Left renal pelvis (tissue), 4 donors: ENCODE results near the gene AK4. TPM values are rescaled to one million over a fixed set of nuclear protein-coding genes. Genes with fewer than 3 reads are reported as not detected.
"Not testable (repeated sequence)": the region's sequence is repeated elsewhere in the genome, so short reads cannot be mapped to it uniquely, and the experiment has no call there.

Source experiments
- DNase-seq, 4 donors: peaks; one replicate each; pipeline ENCODE4 v3.0.0-alpha.2; 2013; ENCODE audit warnings: low read depth in 4 of 4, low spot score in 3 of 4
- polyA plus RNA-seq, 4 donors: library from polyadenylated mRNA; unstranded; fragments of 120-200 nt; gene quantifications; one replicate each; pipeline ENCODE4 v1.2.1, GENCODE V29; 2013; ENCODE audit not compliant: insufficient read length in 4 of 4

AK4 gene
- polyA plus RNA-seq, 4 donors, result 7.0 to 60.6 (median 44.0) TPM

DNA sequence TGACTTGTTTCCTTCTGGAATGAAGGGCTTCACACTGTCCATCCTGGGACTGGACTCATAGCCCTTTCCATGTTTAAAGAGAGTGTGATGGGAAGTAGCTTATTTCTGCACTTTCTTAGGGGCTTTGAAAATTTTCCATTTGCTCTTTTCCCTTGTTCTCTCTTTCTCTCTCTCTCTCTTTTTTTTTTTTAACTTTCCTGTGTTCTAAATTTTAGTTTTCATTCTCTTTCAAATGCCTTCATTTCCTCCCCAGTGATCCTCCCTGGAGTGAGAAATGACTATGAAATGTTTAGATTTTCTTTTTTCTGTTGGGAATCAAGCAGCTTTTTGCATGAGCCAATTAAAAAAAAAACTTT lies 2.1 kb downstream of the AK4 start:
- DNase-seq, result no peak

DNA sequence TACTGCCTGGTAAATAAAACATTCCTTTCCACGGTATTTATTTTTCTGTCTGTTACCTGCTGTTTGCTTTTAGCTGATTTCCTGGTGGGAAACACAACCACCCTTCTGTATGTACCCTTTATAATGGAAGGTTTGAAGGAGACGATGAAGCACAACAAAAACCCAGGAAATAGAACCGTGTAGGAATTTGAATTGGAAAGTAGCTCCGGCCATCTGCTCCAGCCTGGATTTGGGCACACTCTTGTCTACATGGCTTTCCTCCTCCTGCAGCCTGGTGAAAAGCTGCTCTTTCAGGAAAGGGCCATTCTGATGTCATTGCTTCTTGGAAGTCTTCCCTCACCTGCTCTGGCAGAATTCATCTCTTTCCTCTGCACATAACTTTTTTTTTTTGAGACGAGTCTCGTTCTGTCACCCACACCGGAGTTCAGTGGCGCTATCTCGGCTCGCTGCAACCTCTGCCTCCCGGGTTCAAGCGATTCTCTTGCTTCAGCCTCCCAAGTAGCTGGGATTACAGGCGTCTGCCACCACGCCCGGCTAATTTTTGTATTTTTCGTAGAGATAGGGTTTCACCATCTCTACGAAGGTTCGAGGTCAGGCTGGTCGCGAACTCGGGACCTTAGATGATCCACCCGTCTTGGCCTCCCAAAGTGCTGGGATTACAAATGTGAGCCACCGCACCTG lies 2.7 kb downstream of the AK4 start:
- DNase-seq, result no peak

DNA sequence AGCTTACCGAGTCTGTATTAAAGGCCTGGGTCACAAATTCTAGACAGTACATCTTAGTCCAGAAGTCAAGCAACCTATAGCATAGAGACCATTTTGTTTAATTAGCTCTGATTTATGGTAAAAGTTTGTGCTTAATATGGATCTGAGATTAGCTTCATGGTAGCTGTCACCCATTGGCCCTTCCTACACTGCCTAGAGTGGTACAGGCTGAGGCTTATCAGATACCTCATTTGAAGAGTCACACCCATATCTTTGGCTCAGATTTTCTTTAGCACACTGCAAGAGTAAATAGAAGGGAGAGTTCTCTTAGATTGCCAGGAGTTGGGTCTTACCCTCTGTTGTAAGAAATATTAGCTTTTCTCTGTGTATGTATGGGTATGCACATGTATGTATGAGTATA lies 3.6 kb downstream of the AK4 start:
- DNase-seq, result no peak

DNA sequence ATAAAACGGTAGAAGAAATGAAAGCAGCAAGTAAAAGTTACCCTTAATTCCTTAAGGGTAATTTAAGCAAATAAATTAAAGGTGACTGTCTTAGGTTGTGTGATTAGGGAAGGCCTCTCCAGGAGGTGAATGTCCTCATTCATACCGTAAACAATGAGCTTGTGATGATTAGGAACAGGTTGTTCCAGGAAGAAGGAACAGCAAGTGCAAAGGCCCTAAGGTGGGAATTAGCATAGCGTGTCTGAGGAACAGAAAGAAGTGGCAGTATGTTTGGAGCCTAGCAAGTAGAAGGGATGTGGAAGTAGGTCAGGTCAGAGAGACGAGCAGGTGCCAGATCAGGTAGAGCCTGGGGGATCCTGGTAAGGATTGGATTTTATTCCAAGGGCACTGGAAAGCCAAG lies 5.6 kb downstream of the AK4 start:
- no peak for DNase-seq

DNA sequence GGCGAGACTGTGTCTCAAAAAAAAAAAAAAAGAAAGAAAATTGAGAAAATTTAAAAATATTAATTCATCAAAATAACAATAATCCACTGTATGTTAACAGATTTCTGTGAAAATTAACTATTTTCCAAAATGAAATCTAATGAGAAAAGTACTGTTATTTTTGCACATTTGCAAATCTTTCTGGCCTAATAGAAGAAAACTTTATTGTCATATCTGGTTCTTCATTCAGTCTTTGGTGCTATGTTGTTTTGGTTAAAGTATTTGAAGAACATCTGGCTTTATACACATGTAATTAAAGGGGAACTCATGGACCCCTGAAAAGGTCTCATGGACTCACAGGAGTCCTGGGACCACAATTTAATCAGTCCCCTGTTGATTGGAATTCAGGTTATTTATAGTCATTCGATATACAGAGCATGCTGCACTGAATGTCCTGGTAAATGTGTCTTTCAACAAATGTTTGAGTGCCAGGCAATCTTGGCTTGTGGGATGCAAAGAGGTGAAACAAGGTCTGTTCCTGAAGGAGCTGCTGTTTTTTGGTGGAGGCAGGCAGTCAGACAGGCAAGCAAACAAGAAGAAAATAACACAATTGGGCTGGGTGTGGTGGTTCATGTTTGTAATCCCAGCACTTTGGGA lies 9.0 kb downstream of the AK4 start:
- no peak for DNase-seq

DNA sequence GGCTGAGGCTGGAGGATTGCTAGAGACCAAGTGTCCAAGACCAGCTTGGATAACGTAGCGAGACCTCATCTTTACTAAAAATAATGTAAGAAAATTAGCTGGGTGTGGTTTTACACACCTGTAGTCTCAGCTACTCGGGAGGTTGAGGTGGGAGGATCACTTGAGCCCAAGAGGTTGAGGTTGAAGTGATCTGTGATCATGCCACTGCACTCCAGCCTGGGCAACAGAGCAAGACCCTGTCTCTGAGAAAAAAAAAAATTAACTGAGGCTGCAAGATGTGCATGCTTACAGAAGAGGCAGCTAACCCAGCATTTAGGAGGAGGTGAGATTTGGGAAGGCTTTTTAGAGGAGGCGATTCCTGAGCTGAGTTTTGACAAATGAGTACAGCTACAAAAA lies 9.5 kb downstream of the AK4 start:
- no peak for DNase-seq

DNA sequence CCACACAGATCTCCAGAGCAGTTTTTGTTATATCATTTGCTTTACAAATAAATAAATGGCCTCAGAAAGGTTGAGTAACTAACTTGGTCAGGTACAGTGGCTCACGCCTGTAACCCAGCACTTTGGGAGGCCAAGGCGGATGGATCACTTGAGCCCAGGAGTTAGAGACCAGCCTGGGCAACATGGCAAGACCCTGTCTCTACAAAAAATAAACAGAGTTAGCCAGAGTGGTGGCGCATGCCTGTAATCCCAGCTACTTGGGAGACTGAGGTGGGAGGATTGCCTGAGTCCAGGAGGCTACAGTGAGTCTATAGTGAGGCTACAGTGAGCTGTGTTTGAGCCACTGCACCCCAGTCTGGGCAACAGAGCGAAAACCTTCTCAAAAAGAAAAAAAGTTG lies 11.3 kb downstream of the AK4 start:
- not testable (repeated sequence) for DNase-seq

DNA sequence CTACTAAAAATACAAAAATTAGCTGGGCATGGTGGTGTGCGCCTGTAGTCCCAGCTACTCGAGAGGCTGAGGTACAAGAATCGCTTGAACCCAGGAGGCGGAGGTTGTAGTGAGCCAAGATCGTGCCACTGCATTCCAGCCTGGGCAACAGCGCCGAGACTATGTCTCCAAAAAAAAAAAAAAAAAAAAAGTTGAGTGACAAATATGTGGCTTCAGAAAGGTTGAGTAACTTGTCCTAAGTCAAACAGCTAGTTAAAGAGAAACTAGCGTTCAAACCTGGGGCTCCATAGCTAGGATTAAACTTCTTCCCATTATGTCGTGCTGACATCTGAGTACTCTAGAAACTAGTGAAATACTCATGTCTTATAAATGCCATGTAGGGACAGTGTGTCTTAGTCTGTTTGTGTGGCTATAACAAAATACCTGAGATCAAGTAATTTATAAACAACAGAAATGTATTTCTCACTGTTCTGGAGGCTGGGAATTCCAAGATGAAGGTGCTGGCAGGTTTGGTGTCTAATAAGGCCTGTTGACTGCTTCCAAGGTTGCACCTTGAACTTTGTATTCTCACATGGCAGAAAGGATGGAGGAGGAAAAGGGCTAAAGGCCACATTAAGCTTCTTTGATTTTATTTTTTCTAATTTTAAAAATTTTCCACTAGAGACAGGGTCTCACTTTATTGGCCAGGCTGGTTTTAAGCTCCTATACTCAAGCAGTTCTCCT lies 12.0 kb downstream of the AK4 start:
- no peak for DNase-seq

DNA sequence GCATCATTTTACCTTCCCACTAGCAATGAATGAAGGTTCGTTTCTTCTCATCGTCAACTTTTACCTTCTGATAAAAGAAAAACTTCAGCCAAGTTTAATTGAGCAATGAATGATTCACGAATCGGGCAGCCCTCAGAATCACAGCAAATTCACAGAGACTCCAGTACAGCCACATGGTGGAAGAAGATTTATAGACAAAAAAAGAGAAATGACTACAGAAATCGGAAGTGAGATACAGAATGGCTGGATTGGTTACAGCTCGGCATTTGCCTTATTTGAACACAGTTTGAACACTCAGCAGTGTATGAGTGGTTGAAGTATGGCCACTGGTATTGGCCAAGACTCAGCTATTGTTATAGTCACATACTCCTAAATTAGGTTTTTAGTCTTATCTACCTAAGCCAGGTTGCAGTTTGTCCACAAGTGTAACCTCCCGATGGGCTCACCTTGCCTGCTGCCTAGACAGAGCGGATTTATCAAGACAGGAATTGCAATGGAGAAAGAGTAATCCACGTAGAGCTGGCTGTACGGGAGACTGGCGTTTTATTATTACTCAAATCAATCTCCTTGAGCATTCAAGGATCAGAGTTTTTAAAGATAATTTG lies 15.3 kb downstream of the AK4 start:
- DNase-seq, result no peak

DNA sequence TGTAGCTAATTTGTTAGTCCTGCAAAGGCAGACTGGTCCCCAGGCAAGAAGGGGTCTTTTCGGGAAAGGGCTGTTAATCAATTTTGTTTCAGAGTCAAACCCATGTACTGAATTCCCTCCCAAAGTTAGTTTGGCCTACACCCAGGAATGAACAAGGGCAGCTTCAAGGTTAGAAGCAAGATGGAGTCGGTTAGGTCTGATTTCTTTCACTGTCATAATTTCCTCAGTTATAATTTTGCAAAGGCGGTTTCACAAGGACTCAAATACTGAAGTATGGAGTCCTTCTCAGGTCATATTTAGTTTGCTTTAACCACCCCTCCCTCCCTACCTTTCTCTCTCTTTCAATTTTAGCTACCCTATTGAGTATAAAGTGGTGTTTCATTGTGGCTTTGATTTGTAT lies 16.1 kb downstream of the AK4 start:
- not testable (repeated sequence) for DNase-seq

DNA sequence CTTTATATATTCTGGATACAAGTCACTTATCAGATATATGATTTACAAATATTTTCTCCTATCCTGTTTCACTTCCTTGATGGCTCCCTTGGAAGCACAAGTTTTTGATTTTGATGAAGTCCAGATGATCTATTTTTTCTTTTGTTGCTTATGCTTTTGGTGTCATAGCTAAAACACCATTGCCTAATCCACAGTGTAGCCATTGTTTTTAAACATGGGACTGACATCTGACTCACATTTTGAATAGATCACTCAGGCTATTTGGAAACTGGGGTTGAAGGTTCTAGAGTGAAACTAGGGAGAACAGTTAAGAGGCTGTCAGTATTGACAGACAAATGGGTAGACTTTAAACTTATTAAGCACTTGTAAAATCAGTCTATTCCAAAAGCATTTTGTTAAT lies 16.6 kb downstream of the AK4 start:
- DNase-seq, result no peak

DNA sequence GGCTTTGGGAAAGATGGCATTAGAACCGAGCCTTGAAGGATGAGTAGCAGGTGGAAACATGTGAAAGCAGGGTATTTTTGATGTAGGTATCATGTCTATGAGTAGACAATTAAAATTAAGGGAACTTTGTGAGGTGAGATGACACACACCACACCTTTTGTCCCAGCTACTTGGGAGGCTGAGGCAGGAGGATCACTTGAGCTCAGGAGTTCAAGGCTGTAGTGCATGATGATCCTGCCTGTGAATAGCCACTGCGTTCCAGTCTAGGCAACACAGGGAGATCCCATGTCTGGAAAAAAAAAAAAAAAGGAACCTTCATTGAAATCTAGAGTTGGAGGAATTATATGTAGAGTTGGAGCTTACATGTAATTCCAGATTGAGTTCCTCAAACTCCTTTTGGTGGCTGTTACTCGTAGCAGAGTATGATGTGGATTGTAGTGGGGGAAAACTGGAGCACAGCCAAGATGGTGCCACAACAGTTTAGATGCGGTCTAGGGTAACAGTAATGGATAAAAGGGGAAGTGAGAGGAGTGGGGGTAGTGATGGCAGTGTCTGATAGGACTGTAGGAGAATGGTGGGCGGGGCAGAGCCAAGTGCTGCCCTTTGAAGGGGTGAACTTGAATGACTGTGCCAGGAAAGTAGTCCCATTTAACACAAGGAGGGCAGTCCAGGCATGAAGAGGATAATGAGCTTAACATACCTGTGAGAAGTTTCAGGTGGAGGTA lies 17.4 kb downstream of the AK4 start:
- DNase-seq, result no peak

DNA sequence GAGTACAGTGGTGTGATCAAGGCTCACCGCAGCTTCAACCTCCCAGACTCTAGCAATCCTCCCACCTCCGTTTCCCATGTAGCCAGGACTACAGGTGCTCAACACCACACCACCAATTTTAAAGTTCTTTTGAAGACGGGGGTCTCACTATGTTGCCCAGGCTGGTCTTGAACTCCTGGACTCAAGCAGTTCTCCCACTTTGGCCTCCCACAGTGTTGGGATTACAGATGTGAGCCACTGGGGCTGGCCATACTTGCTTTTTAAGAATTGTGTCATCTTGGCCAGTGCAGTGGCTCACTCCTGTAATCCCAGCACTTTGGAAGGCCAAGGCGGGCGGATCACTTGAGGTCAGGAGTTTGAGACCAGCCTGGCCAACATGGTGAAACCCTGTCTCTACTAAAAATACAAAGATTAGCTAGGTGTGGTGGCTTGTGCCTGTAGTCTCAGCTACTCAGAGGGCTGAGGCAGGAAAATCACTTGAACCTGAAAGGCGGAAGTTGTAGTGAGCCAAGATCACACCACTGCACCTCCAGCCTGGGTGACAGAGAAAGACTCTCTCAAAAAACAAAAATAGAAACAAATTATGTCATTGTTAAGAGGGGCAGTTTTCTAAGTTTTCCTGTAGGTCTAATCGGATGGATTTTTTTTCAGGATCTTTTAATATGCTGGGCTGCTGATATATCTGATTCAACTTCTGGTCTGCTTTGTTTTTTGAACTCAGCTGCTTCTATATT lies 18.7 kb downstream of the AK4 start:
- DNase-seq, result no peak

DNA sequence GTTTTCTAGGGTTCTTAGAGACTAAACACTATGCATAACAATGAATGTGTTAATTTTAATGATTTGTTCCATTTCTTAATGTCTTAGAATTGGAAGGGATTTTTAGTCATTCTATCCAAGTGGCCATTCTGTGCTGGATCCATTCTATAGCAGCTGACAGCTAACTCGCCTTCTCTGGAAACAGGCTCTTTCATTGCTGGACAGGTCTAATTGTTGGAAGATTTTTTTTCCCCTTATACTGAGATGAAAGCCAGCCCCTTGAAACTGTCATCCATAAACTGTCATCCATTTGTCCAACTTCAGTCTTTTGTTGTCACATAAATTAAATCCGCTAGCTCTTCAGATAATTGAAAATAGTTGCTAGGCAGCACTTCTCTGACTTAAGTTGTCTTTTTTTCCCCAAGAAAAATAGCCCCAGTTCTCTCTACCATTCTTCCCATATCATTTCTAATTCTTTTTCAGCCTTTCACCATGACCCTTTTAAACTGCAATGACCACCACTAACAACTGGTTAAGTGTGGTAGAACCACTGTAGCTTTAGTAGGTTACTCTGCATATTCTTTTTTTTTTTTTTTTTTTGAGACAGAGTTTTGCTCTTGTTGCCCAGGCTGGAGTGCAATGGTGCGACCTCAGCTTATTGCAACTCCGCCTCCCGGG lies 19.7 kb downstream of the AK4 start:
- DNase-seq, result no peak

DNA sequence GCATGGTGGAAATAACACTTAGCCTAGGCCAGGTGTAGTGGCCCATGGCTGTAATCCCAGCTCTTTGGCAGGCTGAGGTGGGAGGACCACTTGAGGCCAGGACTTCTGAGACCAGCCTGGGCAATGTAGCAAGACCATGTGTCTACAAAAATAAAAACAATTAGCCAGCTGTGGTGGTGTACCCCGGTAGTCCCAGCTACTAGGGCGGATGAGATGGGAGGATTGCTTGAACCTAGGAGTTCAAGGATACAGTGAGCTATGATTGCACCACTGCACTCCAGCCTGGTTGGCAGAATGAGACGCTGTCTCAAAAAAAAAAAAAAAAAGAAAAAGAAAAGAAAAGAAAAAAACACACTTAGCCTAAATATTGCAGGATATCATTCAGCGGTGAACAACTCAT lies 20.9 kb downstream of the AK4 start:
- DNase-seq, result no peak

DNA sequence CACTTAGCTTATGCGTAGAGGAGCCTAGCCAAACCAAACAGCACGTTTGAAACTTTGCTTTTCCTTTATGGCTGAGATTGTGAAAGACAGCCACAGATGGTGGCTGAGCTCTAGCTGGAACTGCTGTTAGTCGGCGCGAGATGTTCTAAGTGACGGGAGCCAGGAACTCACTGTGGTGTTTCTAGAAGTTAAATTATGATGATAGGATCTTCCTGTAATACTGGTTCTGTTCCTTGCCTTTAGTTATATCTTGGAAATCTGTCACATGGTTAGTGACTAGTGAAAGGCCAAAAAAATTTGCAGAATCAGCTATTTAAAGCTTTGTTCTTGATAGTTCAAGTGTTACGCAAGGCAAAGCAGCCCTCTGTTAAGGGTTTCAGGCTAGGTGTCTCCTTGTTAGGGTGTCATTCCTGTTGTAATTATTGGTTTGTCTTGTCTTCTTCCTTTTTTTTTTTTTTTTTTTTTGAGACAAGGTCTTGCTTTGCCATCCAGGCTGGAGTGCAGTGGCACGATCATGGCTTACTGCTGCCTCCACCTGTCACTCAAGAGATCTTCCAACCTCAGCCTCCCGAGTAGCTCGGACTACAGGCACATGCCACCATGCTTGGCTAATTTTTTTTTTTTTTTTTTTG lies 22.6 kb downstream of the AK4 start:
- no peak for DNase-seq

DNA sequence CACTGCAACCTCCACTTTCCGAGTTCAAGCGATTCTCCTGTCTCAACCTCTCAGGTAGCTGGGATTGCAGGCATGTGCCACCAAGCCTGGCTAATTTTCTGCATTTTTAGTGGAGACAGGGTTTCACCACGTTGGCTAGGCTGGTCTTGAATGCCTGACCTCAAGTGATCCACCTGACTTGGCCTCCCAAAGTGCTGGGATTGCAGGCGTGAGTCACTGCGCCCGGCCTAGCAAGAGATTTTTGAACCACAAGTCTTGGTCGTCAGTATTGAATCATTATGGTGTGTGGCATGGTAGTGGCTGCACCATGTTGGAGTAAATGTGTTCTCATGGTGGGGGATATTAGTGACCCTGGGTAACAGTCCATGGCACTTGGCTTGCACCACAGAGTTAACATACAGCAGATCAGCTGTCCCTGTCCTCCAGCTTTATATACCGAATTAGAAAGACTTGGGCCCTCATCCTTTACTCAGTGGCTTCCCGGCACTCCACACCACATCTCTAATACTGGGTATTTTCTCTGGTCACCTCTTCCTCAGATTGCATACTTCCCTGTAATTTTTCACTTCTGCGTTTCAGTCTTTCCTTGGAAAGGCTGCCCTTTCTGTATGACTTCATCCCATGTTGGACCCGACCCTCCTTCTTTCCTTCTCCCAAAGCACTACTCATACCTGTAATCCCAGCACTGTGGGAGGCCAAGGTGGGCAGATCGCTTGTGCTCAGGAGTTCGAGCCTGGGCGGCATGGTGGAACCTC lies 25.1 kb downstream of the AK4 start:
- no peak for DNase-seq

DNA sequence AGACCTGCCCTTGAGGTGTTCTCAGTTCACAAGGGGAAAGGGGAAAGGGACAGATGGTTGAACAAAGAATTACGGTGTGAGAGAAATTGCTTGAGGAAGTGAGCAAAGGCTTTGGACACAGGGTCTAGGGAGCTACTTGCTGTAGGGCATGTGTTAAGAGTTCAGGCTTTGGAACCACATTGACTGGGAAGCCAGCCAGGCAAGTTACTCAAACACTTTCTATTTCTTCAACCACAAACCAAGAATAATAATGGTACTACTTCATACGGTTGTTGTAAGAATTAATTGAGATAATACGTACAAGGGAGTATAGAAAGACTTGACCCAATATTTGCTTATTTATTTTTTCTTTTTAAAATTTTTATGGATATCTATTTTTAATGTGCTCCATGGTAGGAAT lies 26.6 kb downstream of the AK4 start:
- no peak for DNase-seq
